CD8-positive, alpha-beta memory T cell (primary cell): ENCODE results near the gene TXLNA. TPM values are rescaled to one million over a fixed set of nuclear protein-coding genes. Genes with fewer than 3 reads are reported as not detected.

Experiments
- CTCF ChIA-PET: fragments of 350-600 bp; sonication (Branson Sonifier 250); formaldehyde crosslinking; loops from one replicate; lab custom pipeline; 2021; ENCODE audit warnings: antibody characterized with exemption; lab: Charles Lee
- POLR2A ChIA-PET: fragments of 350-600 bp; sonication (Branson Sonifier 250); formaldehyde crosslinking; loops from one replicate; lab custom pipeline; 2021; ENCODE audit warnings: antibody characterized with exemption; lab: Charles Lee
- DNase-seq, 5 donors: peaks; one replicate each; pipeline versions ENCODE4 v3.0.0 to v3.0.0-alpha.2; 2020 to 2022; ENCODE audit warnings: mixed read lengths in 1 of 5
- H3K27ac ChIP-seq: one replicate; pipeline ENCODE4 v1.7.0; 2013; ENCODE audit warnings: low read depth, mild to moderate bottlenecking, low read length, moderate library complexity
- H3K27me3 ChIP-seq: 2 replicates; pipeline ENCODE4 v1.7.0; 2013; ENCODE audit warnings: low read length, mild to moderate bottlenecking; ENCODE audit not compliant: insufficient read depth, poor library complexity, severe bottlenecking
- H3K36me3 ChIP-seq: 2 replicates; pipeline ENCODE4 v1.7.0; 2013; ENCODE audit warnings: mild to moderate bottlenecking, low read length, moderate library complexity; ENCODE audit not compliant: insufficient read depth
- H3K4me1 ChIP-seq: 2 replicates; pipeline ENCODE4 v1.7.0; 2013; ENCODE audit warnings: mild to moderate bottlenecking, low read length, moderate library complexity; ENCODE audit not compliant: insufficient read depth
- H3K4me3 ChIP-seq: 2 replicates; pipeline ENCODE4 v1.7.0; 2013; ENCODE audit warnings: mild to moderate bottlenecking, low read length
- H3K9me3 ChIP-seq: 2 replicates; pipeline ENCODE4 v1.7.0; 2013; ENCODE audit warnings: mild to moderate bottlenecking, low read length
- H3K27ac Mint-ChIP-seq, 8 donors: one replicate each; pipeline ENCODE4 v1.8.0; 2020 to 2021; ENCODE audit warnings: mixed read lengths in 8 of 8, mild to moderate bottlenecking in 6 of 8, inconsistent platforms in 3 of 8, moderate library complexity in 3 of 8
- H3K27me3 Mint-ChIP-seq, 2 donors: one replicate each; pipeline ENCODE4 v1.8.0; 2020 to 2021; ENCODE audit warnings: mixed read lengths in 2 of 2, mild to moderate bottlenecking in 1 of 2, moderate library complexity in 1 of 2
- H3K36me3 Mint-ChIP-seq, 3 donors: one replicate each; pipeline ENCODE4 v1.8.0; 2020 to 2021; ENCODE audit warnings: mixed read lengths in 3 of 3, inconsistent platforms in 1 of 3, mild to moderate bottlenecking in 1 of 3
- H3K4me1 Mint-ChIP-seq, 3 donors: one replicate each; pipeline ENCODE4 v1.8.0; 2020 to 2021; ENCODE audit warnings: mixed read lengths in 3 of 3, inconsistent platforms in 1 of 3, mild to moderate bottlenecking in 1 of 3
- H3K4me3 Mint-ChIP-seq, 7 donors: one replicate each; pipeline ENCODE4 v1.8.0; 2020 to 2021; ENCODE audit warnings: mixed read lengths in 7 of 7, mild to moderate bottlenecking in 6 of 7, moderate library complexity in 4 of 7, inconsistent platforms in 2 of 7
- H3K9me3 Mint-ChIP-seq, 5 donors: one replicate each; pipeline ENCODE4 v1.8.0; 2020 to 2022; ENCODE audit warnings: mixed read lengths in 5 of 5, mild to moderate bottlenecking in 3 of 5, moderate library complexity in 2 of 5, inconsistent platforms in 1 of 5
- polyA plus RNA-seq: library from polyadenylated mRNA; unstranded; fragments of 300-500 nt; fragmentation: Illumina TruSeq; gene quantifications from one replicate; pipeline ENCODE4 v1.2.3, GENCODE V29; 2021
- total RNA-seq, 2 experiments: library from RNA; stranded (reverse); gene quantifications; one replicate each; pipeline ENCODE4 v1.2.3, GENCODE V29; 2021

The TXLNA gene
- total and polyA plus RNA-seq, 3 experiments from 2014 or later = 31.2 to 99.9 (median 99.0) TPM

GRCh38 chr1:32216566-32216965, 37.1 kb downstream of the TXLNA start:
- H3K27ac Mint-ChIP-seq = peak overlapping the region in 1 of 8 donors; percentile 17
- H3K36me3 Mint-ChIP-seq = peaks cover 0 to 46% (median 5%) of the 10 kb centered on the region in 3 donors
- H3K9me3 Mint-ChIP-seq = no peaks in the 10 kb centered on the region
- ChIA-PET CTCF (interaction anchor here (0.9 to 6.6 kb wide), 25 partner anchors 8 to 208 kb away, joined by 3 to 40 read pairs (median 6); partner anchors contain the start of genes BSDC1, CCDC28B, FAM167B and FAM229A), POLR2A (interaction anchor here (0.5 to 1.4 kb wide), 3 partner anchors 15 to 49 kb away, joined by 3 to 6 read pairs (median 3); partner anchors contain the start of gene LCK)
- H3K27ac ChIP-seq = no peak overlapping the region
- H3K4me1 ChIP-seq = peaks cover 21% of the 10 kb centered on the region
- DNase-seq = no peak
- peaks cover 13 to 27% (median 27%) of the 10 kb centered on the region in 3 donors for H3K4me1 Mint-ChIP-seq
- no peak overlapping the region for H3K4me3 ChIP-seq
- no peaks in the 10 kb centered on the region for H3K27me3 Mint-ChIP-seq
- no peaks in the 10 kb centered on the region for H3K9me3 ChIP-seq
- H3K4me3 Mint-ChIP-seq = no peak overlapping the region
- no peaks in the 10 kb centered on the region for H3K27me3 ChIP-seq
- no peaks in the 10 kb centered on the region for H3K36me3 ChIP-seq

GRCh38 chr1:32219022-32219421, 39.5 kb downstream of the TXLNA start:
- DNase-seq = no peak
- Histone ChIP-seq H3K27me3 (no peaks in the 10 kb centered on the region), H3K4me1 (peaks cover 39% of the 10 kb centered on the region), H3K36me3 (peaks cover 6% of the 10 kb centered on the region), H3K4me3 (no peak overlapping the region), H3K27ac (no peak overlapping the region), H3K9me3 (no peaks in the 10 kb centered on the region)
- H3K27ac Mint-ChIP-seq = peak overlapping the region in 2 of 8 donors; percentile 50 to 98
- peaks cover 30 to 51% (median 47%) of the 10 kb centered on the region in 3 donors for H3K4me1 Mint-ChIP-seq
- peaks cover 0 to 61% (median 6%) of the 10 kb centered on the region in 3 donors for H3K36me3 Mint-ChIP-seq
- ChIA-PET POLR2A (interaction anchor here (0.6 to 0.7 kb wide), 3 partner anchors 22 to 297 kb away, joined by 3 to 5 read pairs (median 4); partner anchors contain the start of gene TMEM39B), CTCF (interaction anchor here (0.7 to 6.6 kb wide), 3 partner anchors 13 to 169 kb away, joined by 3 to 40 read pairs (median 3); partner anchors contain the start of genes FAM167B and IQCC)
- H3K27me3 Mint-ChIP-seq = no peaks in the 10 kb centered on the region
- no peaks in the 10 kb centered on the region for H3K9me3 Mint-ChIP-seq
- H3K4me3 Mint-ChIP-seq = peak overlapping the region in 1 of 7 donors; percentile 32

DNA sequence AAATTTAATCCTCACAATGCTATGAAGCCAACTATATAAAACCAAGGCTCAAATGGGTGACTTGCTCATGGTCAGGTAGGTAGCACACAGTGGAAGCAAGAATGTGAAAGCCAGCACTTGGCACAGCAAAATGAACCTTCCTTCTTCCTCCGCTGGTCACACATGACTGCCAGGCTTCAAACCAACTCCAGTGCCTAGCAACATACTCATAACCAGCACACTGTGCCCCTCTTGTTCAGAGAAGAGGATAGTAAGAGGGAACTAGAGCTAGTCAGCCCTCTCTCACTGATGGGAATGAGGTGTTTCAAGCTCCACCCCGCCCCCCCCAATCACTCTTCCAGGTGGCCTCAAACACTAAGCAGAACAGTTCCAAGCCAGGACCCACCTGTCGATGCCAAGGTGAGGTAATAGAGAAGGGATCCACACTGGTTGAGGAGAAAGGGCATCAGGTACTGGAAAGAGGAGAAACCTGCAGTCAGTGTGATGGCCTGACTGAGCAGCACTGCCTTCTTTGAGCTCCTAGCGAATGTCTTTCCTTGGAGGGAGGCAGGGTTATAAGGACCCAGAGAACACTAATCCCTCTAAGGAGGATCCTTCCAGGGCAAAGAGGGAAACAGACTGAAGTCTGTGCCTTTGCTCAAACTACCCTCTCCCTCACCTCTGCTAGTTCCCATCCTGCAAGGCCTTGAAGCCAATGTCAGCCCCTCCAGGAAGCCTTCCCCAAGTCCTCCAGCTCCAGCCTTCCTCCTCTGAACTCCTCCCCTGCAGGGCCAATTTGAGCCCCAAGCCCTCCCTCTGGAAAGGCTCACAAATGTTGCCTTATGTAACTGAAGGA, 41.5 kb downstream of the TXLNA start:
- H3K4me3 Mint-ChIP-seq = peak overlapping the region; percentile 96 to 99 (median 98)
- no peaks in the 10 kb centered on the region for H3K9me3 Mint-ChIP-seq
- H3K36me3 Mint-ChIP-seq = peaks cover 0 to 57% (median 8%) of the 10 kb centered on the region in 3 donors
- H3K27ac Mint-ChIP-seq = peak overlapping the region; percentile 6 to 100 (median 98)
- H3K27me3 ChIP-seq = no peaks in the 10 kb centered on the region
- DNase-seq = no peak
- peaks cover 37% of the 10 kb centered on the region for H3K4me1 ChIP-seq
- H3K4me1 Mint-ChIP-seq = peaks cover 34 to 56% (median 49%) of the 10 kb centered on the region in 3 donors
- H3K4me3 ChIP-seq = peak overlapping the region; percentile 98
- H3K27me3 Mint-ChIP-seq = no peaks in the 10 kb centered on the region
- ChIA-PET POLR2A (no interaction called here), CTCF (interaction anchor here (0.6 to 2.4 kb wide), 4 partner anchors 28 to 151 kb away, joined by 3 to 5 read pairs (median 3); no protein-coding TSS in a partner anchor)
- peaks cover 15% of the 10 kb centered on the region for H3K36me3 ChIP-seq
- H3K27ac ChIP-seq = peak overlapping the region; percentile 99
- H3K9me3 ChIP-seq = no peaks in the 10 kb centered on the region

GRCh38 chr1:32221581-32221979, 42.1 kb downstream of the TXLNA start:
- H3K4me3 Mint-ChIP-seq = peak overlapping the region; percentile 96 to 99 (median 98)
- Histone ChIP-seq H3K9me3 (no peaks in the 10 kb centered on the region), H3K36me3 (peaks cover 15% of the 10 kb centered on the region), H3K27me3 (no peaks in the 10 kb centered on the region), H3K4me1 (peaks cover 31% of the 10 kb centered on the region), H3K4me3 (peak overlapping the region; percentile 98), H3K27ac (peak overlapping the region; percentile 99)
- H3K27ac Mint-ChIP-seq = peak overlapping the region; percentile 87 to 100 (median 99)
- no peak for DNase-seq
- no peaks in the 10 kb centered on the region for H3K27me3 Mint-ChIP-seq
- H3K4me1 Mint-ChIP-seq = peaks cover 34 to 56% (median 43%) of the 10 kb centered on the region in 3 donors
- H3K9me3 Mint-ChIP-seq = no peaks in the 10 kb centered on the region
- ChIA-PET POLR2A (interaction anchor here (0.6 kb wide), 1 partner anchor 114 kb away, joined by 3 read pairs; the partner anchor contains the start of gene MARCKSL1), CTCF (interaction anchor here (2.4 kb wide), 1 partner anchor 27 kb away, joined by 5 read pairs; no protein-coding TSS in a partner anchor)
- H3K36me3 Mint-ChIP-seq = peaks cover 0 to 59% (median 8%) of the 10 kb centered on the region in 3 donors

- no peaks in the 10 kb centered on the region for H3K27me3 ChIP-seq
- H3K4me1 Mint-ChIP-seq = peaks cover 34 to 56% (median 43%) of the 10 kb centered on the region in 3 donors
- no peaks in the 10 kb centered on the region for H3K27me3 Mint-ChIP-seq
- no peaks in the 10 kb centered on the region for H3K9me3 Mint-ChIP-seq
- H3K4me3 ChIP-seq = peak within 1 kb of the TSS; percentile 98
- H3K27ac ChIP-seq = peak within 1 kb of the TSS; percentile 99
- peaks cover 31% of the 10 kb centered on the region for H3K4me1 ChIP-seq
- H3K9me3 ChIP-seq = no peaks in the 10 kb centered on the region
- ChIA-PET POLR2A (interaction anchor here (0.6 to 1.4 kb wide), 2 partner anchors 69 to 114 kb away, joined by 3 to 4 read pairs; partner anchors contain the start of genes HDAC1 and MARCKSL1), CTCF (interaction anchor here (1.5 to 2.4 kb wide), 2 partner anchors 27 to 47 kb away, joined by 4 to 5 read pairs; no protein-coding TSS in a partner anchor)
- peaks cover 15% of the 10 kb centered on the region for H3K36me3 ChIP-seq
- peak within 1 kb of the TSS; percentile 96 to 99 (median 98) for H3K4me3 Mint-ChIP-seq
- H3K36me3 Mint-ChIP-seq = peaks cover 0 to 55% (median 7%) of the 10 kb centered on the region in 3 donors
- peak within 1 kb of the TSS; percentile 96 to 100 (median 99) for H3K27ac Mint-ChIP-seq
- peak; percentile 84 to 95 (median 88) for DNase-seq
Observed at GRCh38 chr1:32221980-32222755, 42.7 kb downstream of the TXLNA start, which contains the start of the genes EIF3I and TMEM234. EIF3I (plus strand) TSS chr1:32222407; CDS start chr1:32222442, 35 bp downstream. TMEM234 (minus strand) TSS chr1:32222353; CDS start chr1:32222322, 31 bp downstream.

- DNase-seq = no peak
- no peaks in the 10 kb centered on the region for H3K9me3 Mint-ChIP-seq
- POLR2A ChIA-PET = interaction anchor here (0.6 to 1.5 kb wide), 2 partner anchors 30 to 173 kb away, joined by 3 to 5 read pairs; no protein-coding TSS in a partner anchor
- no peaks in the 10 kb centered on the region for H3K27me3 ChIP-seq
- H3K27me3 Mint-ChIP-seq = no peaks in the 10 kb centered on the region
- peaks cover 39 to 60% (median 53%) of the 10 kb centered on the region in 3 donors for H3K4me1 Mint-ChIP-seq
- peaks cover 28% of the 10 kb centered on the region for H3K36me3 ChIP-seq
- H3K36me3 Mint-ChIP-seq = peaks cover 3 to 58% (median 15%) of the 10 kb centered on the region in 3 donors
- peak overlapping the region; percentile 25 for H3K4me3 ChIP-seq
- peak overlapping the region; percentile 68 to 100 (median 98) for H3K27ac Mint-ChIP-seq
- peaks cover 31% of the 10 kb centered on the region for H3K4me1 ChIP-seq
- CTCF ChIA-PET = interaction anchor here (0.7 to 2.0 kb wide), 4 partner anchors 17 to 27 kb away, joined by 3 to 9 read pairs (median 4); partner anchors contain the start of gene LCK
- peak overlapping the region; percentile 96 to 99 (median 98) for H3K4me3 Mint-ChIP-seq
- peak overlapping the region; percentile 99 for H3K27ac ChIP-seq
- no peaks in the 10 kb centered on the region for H3K9me3 ChIP-seq
Observed at GRCh38 chr1:32223683-32224082, 44.2 kb downstream of the TXLNA start.
